HT1080 (cell line): ENCODE data around the gene GCLC. TPM values are rescaled to one million over a fixed set of nuclear protein-coding genes. Genes with fewer than 3 reads are reported as not detected.
"Not testable (repeated sequence)": the region's sequence is repeated elsewhere in the genome, so short reads cannot be mapped to it uniquely, and the experiment has no call there.

ENCODE experiments used
- DNase-seq: peaks from one replicate; pipeline ENCODE4 v3.0.0-alpha.2; 2015; ENCODE audit warnings: low read depth
- total RNA-seq: library from RNA; depleted of rRNA; stranded (reverse); fragments of >200 nt; shearing (Covaris generic); gene quantifications from 2 replicates; pipeline ENCODE4 v1.2.3, GENCODE V29; 2014

Gene GCLC
- total RNA-seq, 1 experiment from 2014 or later = 17.9 TPM

- DNase-seq = no peak
Observed at GRCh38 chr6:53564401-53565065, 19.6 kb upstream of the GCLC start.

- no peak for DNase-seq
Observed at GRCh38 chr6:53556986-53557715, 12.2 kb upstream of the GCLC start.

GRCh38 chr6:53553600-53553999 is 8.7 kb upstream of the GCLC start:
- not testable (repeated sequence) for DNase-seq

GRCh38 chr6:53551681-53552080 is 6.8 kb upstream of the GCLC start:
- not testable (repeated sequence) for DNase-seq

- DNase-seq = peak; percentile 94
Observed at GRCh38 chr6:53547811-53548496, 3.1 kb upstream of the GCLC start.

- peak; percentile 1 for DNase-seq
Observed at GRCh38 chr6:53547166-53547810, 2.4 kb upstream of the GCLC start.

GRCh38 chr6:53546281-53546680 is 1.4 kb upstream of the GCLC start:
- peak; percentile 4 for DNase-seq

GRCh38 chr6:53544217-53544469 is 758 bp downstream of the GCLC start:
- DNase-seq = no peak

GRCh38 chr6:53543359-53544216 is 1.3 kb downstream of the GCLC start:
- peak; percentile 5 for DNase-seq

- no peak for DNase-seq
Observed at GRCh38 chr6:53541900-53542299, 3.0 kb downstream of the GCLC start.

- DNase-seq = no peak
Observed at GRCh38 chr6:53540129-53540692, 4.7 kb downstream of the GCLC start.

GRCh38 chr6:53539561-53539960 is 5.3 kb downstream of the GCLC start:
- DNase-seq = no peak

- no peak for DNase-seq
Observed at GRCh38 chr6:53536561-53536960, 8.3 kb downstream of the GCLC start.

GRCh38 chr6:53532942-53533341 is 12.0 kb downstream of the GCLC start:
- DNase-seq = no peak

GRCh38 chr6:53532061-53532797 is 12.7 kb downstream of the GCLC start:
- no peak for DNase-seq

- DNase-seq = no peak
Observed at GRCh38 chr6:53530780-53531386, 14.0 kb downstream of the GCLC start.

- DNase-seq = no peak
Observed at GRCh38 chr6:53530346-53530745, 14.6 kb downstream of the GCLC start.

- no peak for DNase-seq
Observed at GRCh38 chr6:53529324-53530036, 15.4 kb downstream of the GCLC start.

GRCh38 chr6:53528107-53528506 is 16.8 kb downstream of the GCLC start:
- no peak for DNase-seq
